Fibroblast of lung (primary cell): ENCODE measurements around the gene HSP90AB1. TPM values are rescaled to one million over a fixed set of nuclear protein-coding genes. Genes with fewer than 3 reads are reported as not detected.

Experiments used
- DNase-seq, 2 donors: peaks; one replicate each; pipeline versions ENCODE4 v3.0.0 to v3.0.0-alpha.2; 2010; ENCODE audit warnings: low read depth in 2 of 2
- H2AFZ ChIP-seq: 2 replicates; pipeline ENCODE4 v1.5.1; 2012; ENCODE audit warnings: low read length, control low read depth, inconsistent platforms
- H3K27ac ChIP-seq: 2 replicates; pipeline ENCODE4 v1.5.1; 2011; ENCODE audit warnings: low read length, control low read depth; ENCODE audit not compliant: insufficient read depth
- H3K27me3 ChIP-seq: 2 replicates; pipeline ENCODE4 v1.5.1; 2011; ENCODE audit warnings: mild to moderate bottlenecking, low read length; ENCODE audit not compliant: control insufficient read depth, insufficient read depth
- H3K36me3 ChIP-seq: 2 replicates; pipeline ENCODE4 v1.5.1; 2011; ENCODE audit warnings: low read length; ENCODE audit not compliant: control insufficient read depth, insufficient read depth
- H3K4me1 ChIP-seq: 2 replicates; pipeline ENCODE4 v1.5.1; 2011; ENCODE audit warnings: low read length; ENCODE audit not compliant: control insufficient read depth, insufficient read depth; ENCODE audit errors: extremely low read depth
- H3K4me2 ChIP-seq: 2 replicates; pipeline ENCODE4 v1.5.1; 2011; ENCODE audit warnings: low read length, control low read depth; ENCODE audit not compliant: insufficient read depth; ENCODE audit errors: extremely low read depth
- H3K4me3 ChIP-seq, 4 experiments: fragments of 200-600 bp in 1 of 4; sonication (generic) in 1 of 4; replicated peaks in 1 of 4; 2 replicates each; pipeline ENCODE4 v1.5.1; 2011 to 2016; ENCODE audit warnings: low read length in 4 of 4, low read depth in 3 of 4, mild to moderate bottlenecking in 3 of 4, control low read depth in 2 of 4, inconsistent platforms in 1 of 4, mixed read lengths in 1 of 4; ENCODE audit not compliant: insufficient read depth in 1 of 4; ENCODE audit errors: control extremely low read depth in 1 of 4
- H3K79me2 ChIP-seq: 2 replicates; pipeline ENCODE4 v1.5.1; 2012; ENCODE audit warnings: mild to moderate bottlenecking, low read length, inconsistent platforms; ENCODE audit not compliant: control insufficient read depth, insufficient read depth
- H3K9ac ChIP-seq: 2 replicates; pipeline ENCODE4 v1.5.1; 2011; ENCODE audit warnings: mild to moderate bottlenecking, low read length, control low read depth; ENCODE audit not compliant: insufficient read depth
- H3K9me3 ChIP-seq: 2 replicates; pipeline ENCODE4 v1.5.1; 2012; ENCODE audit warnings: low read depth, low read length; ENCODE audit not compliant: control insufficient read depth, insufficient read depth
- H4K20me1 ChIP-seq: 2 replicates; pipeline ENCODE4 v1.5.1; 2011; ENCODE audit warnings: low read length; ENCODE audit not compliant: control insufficient read depth, insufficient read depth; ENCODE audit errors: extremely low read depth
- CTCF ChIP-seq, 2 donors: IDR thresholded peaks in 1 of 2; conservative IDR thresholded peaks in 1 of 2; 1 replicate in 1 of 2; 2 replicates in 1 of 2; pipeline ENCODE4 v1.5.1; 2011 to 2012; ENCODE audit warnings: low read length in 2 of 2, control low read depth in 1 of 2, inconsistent platforms in 1 of 2, low read depth in 1 of 2, mild to moderate bottlenecking in 1 of 2
- EZH2 ChIP-seq: IDR thresholded peaks from 2 replicates; pipeline ENCODE4 v1.5.1; 2012; ENCODE audit warnings: low read length, control low read depth, mild to moderate bottlenecking; ENCODE audit errors: missing control alignments
- polyA plus RNA-seq, 2 donors: library from polyadenylated mRNA; depleted of rRNA in 1 of 2; stranded (reverse) in 1 of 2; unstranded in 1 of 2; fragments of >200 nt; gene quantifications; 2 replicates each; pipeline ENCODE4 v1.2.1, GENCODE V29; 2011 to 2012; ENCODE audit warnings: missing spikeins in 1 of 2
- total RNA-seq: library from RNA; depleted of rRNA; stranded (reverse); fragments of >200 nt; gene quantifications from 2 replicates; pipeline ENCODE4 v1.2.1, GENCODE V29; 2014

The HSP90AB1 gene
- total and polyA plus RNA-seq, 2 donors (not counting 1 experiment from before 2014, with no cell fraction given), result 452 to 775 TPM

GRCh38 chr6:44275271-44275748, 28.4 kb downstream of the HSP90AB1 start:
- Histone ChIP-seq H3K4me3 (no peak overlapping the region), H3K9ac (no peak overlapping the region), H2AFZ (no peak overlapping the region), H3K79me2 (no peaks in the 10 kb centered on the region), H3K27me3 (peaks cover 51% of the 10 kb centered on the region), H4K20me1 (no peaks in the 10 kb centered on the region), H3K36me3 (no peaks in the 10 kb centered on the region), H3K4me1 (no peaks in the 10 kb centered on the region), H3K27ac (no peak overlapping the region), H3K9me3 (no peaks in the 10 kb centered on the region), H3K4me2 (no peak overlapping the region)
- no peak for DNase-seq
- no peak for TF ChIP-seq EZH2

GRCh38 chr6:44275749-44276648, 29.1 kb downstream of the HSP90AB1 start:
- no peak overlapping the region for H2AFZ ChIP-seq
- H3K4me3 ChIP-seq, result no peak overlapping the region
- H3K4me1 ChIP-seq, result no peaks in the 10 kb centered on the region
- DNase-seq, result no peak
- no peak overlapping the region for H3K27ac ChIP-seq
- no peaks in the 10 kb centered on the region for H4K20me1 ChIP-seq
- H3K9me3 ChIP-seq, result no peaks in the 10 kb centered on the region
- no peak overlapping the region for H3K4me2 ChIP-seq
- no peak for TF ChIP-seq EZH2
- TF ChIP-seq CTCF (conservative IDR thresholded peaks at IDR 0.05 in 1 of 2, IDR thresholded peaks at IDR 0.05 in 1 of 2; ENCODE audit: low read depth in 1 of 2, low read length in 2 of 2), result no peak
- no peaks in the 10 kb centered on the region for H3K79me2 ChIP-seq
- H3K9ac ChIP-seq, result no peak overlapping the region
- peaks cover 50% of the 10 kb centered on the region for H3K27me3 ChIP-seq
- no peaks in the 10 kb centered on the region for H3K36me3 ChIP-seq

GRCh38 chr6:44276667-44277640, 30.1 kb downstream of the HSP90AB1 start:
- no peak overlapping the region for H2AFZ ChIP-seq
- no peaks in the 10 kb centered on the region for H3K4me1 ChIP-seq
- H3K36me3 ChIP-seq, result no peaks in the 10 kb centered on the region
- no peaks in the 10 kb centered on the region for H3K9me3 ChIP-seq
- no peaks in the 10 kb centered on the region for H3K79me2 ChIP-seq
- no peak overlapping the region for H3K4me3 ChIP-seq
- H3K9ac ChIP-seq, result no peak overlapping the region
- DNase-seq, result no peak
- no peak overlapping the region for H3K4me2 ChIP-seq
- no peak for TF ChIP-seq CTCF (conservative IDR thresholded peaks at IDR 0.05 in 1 of 2, IDR thresholded peaks at IDR 0.05 in 1 of 2; ENCODE audit: low read depth in 1 of 2, low read length in 2 of 2)
- no peak for TF ChIP-seq EZH2
- H3K27me3 ChIP-seq, result peaks cover 41% of the 10 kb centered on the region
- no peak overlapping the region for H3K27ac ChIP-seq
- H4K20me1 ChIP-seq, result no peaks in the 10 kb centered on the region
